LNCaP clone FGC (cell line): ENCODE results near the gene NMS.

ENCODE experiments used
- DNase-seq: peaks from one replicate; pipeline ENCODE4 v3.0.0-alpha.2; 2011; ENCODE audit warnings: low read depth
- H3K4me3 ChIP-seq: 2 replicates; pipeline ENCODE4 v1.5.1; 2011; ENCODE audit warnings: mild to moderate bottlenecking, low read depth, low read length, control low read depth
- TF ChIP-seq, protein P1 (sequence below): IDR thresholded peaks from 2 replicates; pipeline ENCODE4 v1.5.1; 2012; ENCODE audit warnings: mild to moderate bottlenecking; ENCODE audit not compliant: control insufficient read depth, insufficient read depth; ENCODE audit errors: extremely low read depth

Gene NMS

DNA sequence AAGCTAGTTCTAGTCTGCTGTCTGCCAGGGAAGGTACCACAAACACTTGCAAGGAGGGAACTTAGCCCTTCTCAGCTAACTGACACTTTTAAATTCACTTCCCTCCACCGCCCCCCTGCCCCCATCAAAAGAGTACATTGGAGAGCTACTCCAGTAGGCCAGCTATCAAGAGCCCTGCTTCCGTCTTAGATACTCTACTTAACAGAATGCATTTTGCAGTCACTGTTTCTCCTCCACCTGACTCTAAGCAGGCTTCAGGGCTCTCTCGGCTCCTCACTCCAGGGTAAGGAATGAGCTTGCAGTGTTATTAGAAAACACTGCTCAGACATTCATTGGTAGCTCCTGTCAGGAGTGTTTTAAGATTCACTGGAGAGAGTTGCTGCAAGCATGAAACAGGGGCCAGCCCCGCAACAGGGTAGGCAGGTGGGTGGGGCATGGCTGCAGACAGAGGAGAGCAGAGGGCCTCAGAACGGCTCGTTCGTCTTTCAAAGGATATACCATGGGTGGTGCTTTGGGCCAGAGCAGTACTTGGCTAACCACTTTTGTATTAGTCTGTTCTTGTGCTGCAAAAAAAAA, 57.2 kb downstream of the NMS start:
- H3K4me3 ChIP-seq, result no peak overlapping the region
- no peak for DNase-seq
- TF ChIP-seq, protein P1, sequence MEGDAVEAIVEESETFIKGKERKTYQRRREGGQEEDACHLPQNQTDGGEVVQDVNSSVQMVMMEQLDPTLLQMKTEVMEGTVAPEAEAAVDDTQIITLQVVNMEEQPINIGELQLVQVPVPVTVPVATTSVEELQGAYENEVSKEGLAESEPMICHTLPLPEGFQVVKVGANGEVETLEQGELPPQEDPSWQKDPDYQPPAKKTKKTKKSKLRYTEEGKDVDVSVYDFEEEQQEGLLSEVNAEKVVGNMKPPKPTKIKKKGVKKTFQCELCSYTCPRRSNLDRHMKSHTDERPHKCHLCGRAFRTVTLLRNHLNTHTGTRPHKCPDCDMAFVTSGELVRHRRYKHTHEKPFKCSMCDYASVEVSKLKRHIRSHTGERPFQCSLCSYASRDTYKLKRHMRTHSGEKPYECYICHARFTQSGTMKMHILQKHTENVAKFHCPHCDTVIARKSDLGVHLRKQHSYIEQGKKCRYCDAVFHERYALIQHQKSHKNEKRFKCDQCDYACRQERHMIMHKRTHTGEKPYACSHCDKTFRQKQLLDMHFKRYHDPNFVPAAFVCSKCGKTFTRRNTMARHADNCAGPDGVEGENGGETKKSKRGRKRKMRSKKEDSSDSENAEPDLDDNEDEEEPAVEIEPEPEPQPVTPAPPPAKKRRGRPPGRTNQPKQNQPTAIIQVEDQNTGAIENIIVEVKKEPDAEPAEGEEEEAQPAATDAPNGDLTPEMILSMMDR, result no peak

DNA sequence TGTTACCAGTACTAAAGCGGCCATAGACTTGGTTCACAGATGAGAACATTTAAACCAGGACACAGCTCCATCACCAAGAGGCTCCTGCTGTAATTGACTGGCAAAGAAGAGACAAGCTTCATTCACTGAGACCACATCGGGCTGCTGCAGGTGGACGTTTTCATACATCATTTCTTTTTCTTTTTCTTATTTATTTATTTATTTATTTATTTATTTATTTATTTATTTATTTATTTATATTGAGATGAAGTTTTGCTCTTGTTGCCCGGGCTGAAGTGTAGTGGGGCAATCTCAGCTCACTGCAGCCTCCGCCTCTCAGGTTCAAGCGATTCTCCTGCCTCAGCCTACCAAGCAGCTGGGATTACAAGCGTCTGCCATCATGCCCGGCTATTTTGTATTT, 58.9 kb downstream of the NMS start:
- DNase-seq, result no peak
- H3K4me3 ChIP-seq, result no peak overlapping the region
- TF ChIP-seq, protein P1, result no peak

DNA sequence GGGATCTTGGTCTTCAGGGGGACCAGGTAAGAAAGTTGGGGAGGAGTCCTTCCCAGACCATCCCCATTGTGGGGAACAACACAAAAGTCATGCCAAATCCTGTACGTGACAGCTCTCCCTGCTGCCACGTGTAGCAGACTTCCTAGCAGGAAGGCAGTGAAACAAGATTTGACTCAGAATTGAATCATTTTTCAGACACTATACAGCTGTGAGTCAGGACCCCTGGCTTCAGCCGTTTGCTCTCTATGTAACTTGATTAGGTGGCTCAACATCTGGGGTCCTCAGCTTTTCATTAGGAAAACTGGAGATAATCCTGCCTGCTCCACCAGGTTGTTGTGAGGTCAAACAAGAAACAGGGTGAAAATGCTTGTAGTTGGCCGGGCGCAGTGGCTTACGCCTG, 59.6 kb downstream of the NMS start:
- no peak overlapping the region for H3K4me3 ChIP-seq
- DNase-seq, result no peak
- TF ChIP-seq, protein P1, result no peak
